Measurements from ENCODE around the gene CADM1. TPM values are rescaled to one million over a fixed set of nuclear protein-coding genes. Genes with fewer than 3 reads are reported as not detected.
A peak's percentile ranks its signal among the peaks of the same experiment; 100 is the strongest.

The CADM1 gene
- total and polyA plus RNA-seq, 2 donors (not counting 3 experiments of a cell fraction or from before 2014, with no cell fraction given): 0.52 to 2.6 TPM

DNA sequence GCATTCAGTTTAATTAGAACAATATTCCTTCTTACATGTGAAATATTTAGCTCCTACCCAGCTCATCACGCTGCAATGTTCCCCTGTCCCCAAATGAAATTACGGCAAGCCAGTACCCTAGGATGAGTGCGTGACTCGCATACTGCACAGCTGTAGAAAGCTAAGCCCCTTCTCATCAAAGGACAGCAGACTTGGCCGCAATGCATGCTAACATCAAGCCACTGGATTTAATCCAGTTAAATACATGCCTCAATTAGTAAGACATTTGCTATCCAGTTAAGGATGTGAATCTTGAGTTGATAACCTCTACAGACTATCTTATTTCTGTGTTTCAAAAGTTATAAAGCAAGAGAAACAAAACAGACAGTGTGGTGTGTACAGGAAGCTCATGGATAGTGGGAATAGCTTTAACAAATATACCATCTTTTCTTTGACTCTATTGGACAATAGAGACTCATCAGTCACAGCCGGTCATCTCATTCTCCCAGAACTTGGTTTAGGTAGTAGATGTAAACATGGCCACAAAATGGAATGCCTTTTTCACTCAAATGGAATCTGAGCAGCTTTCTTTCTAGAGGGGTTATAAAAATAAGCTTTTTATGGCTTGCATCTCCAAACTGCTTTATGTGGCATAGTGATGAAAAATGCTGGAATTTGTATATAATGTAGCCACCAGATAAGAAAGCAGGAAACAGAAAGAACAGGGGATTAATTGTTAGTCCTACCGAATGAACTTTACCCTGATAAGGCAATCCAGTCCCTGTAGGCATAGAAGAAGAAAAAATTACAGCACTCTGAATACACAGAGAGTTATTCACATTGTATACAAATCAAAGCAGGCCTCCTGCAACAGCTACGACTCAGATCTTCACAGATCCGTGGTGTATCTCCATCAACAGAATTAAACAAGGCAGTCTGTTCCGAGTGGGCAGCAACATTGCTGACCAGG is 224.1 kb downstream of the CADM1 start:
- dilution Hi-C loops (cut with MboI; ENCODE audit: extremely low pct_ligation_motif_present, low sequenced_read_pairs) (no loop called here), intact Hi-C loops (cut with micrococcal nuclease) (no loop called here)
- BruUV-seq (replicated peaks): no TSS peak
- no peak overlapping the region for H3K27ac ChIP-seq (ENCODE audit: insufficient read depth, low read depth, low read length)
- H3K79me2 ChIP-seq (ENCODE audit: control insufficient read depth, insufficient read depth, low read length): no peaks in the 10 kb centered on the region
- no peak overlapping the region for H3K4me2 ChIP-seq (ENCODE audit: insufficient read depth, low read length)
- H3K9me3 ChIP-seq (replicated peaks; ENCODE audit: control insufficient read depth, insufficient read depth, low read length): no peaks in the 10 kb centered on the region
- H4K20me1 ChIP-seq (replicated peaks; ENCODE audit: control insufficient read depth, extremely low read depth, insufficient read depth, low read length): no peaks in the 10 kb centered on the region
- H2AFZ ChIP-seq (ENCODE audit: low read depth, low read length): no peak overlapping the region
- no peaks in the 10 kb centered on the region for H3K4me1 ChIP-seq (ENCODE audit: control insufficient read depth, extremely low read depth, insufficient read depth, low read length)
- ChIA-PET CTCF (interaction anchor here (0.9 to 1.3 kb wide), 2 partner anchors 11 to 1234 kb away, joined by 3 read pairs; no protein-coding TSS in a partner anchor), POLR2A (no interaction called here)
- no peaks in the 10 kb centered on the region for H3K36me3 ChIP-seq (ENCODE audit: control insufficient read depth in 2 of 2, extremely low read depth in 1 of 2, insufficient read depth in 2 of 2, low read length in 2 of 2)
- no peak overlapping the region for H3K4me3 ChIP-seq (replicated peaks in 1 of 3; ENCODE audit: insufficient read depth in 1 of 3, low read depth in 1 of 3, low read length in 3 of 3)
- peak; percentile 17 for DNase-seq (ENCODE audit: low read depth, low spot score)
- no peak for FAIRE-seq
- H3K9me1 ChIP-seq (replicated peaks; ENCODE audit: control insufficient read depth, extremely low read depth, insufficient read depth, low read length): no peaks in the 10 kb centered on the region
- H3K9ac ChIP-seq (replicated peaks; ENCODE audit: extremely low read depth, insufficient read depth, low read length): no peak overlapping the region
- TF ChIP-seq FOS (IDR thresholded peaks at IDR 0.05; ENCODE audit: borderline replicate concordance, insufficient read depth, low read length) (no peak), EZH2 (IDR thresholded peaks at IDR 0.05; ENCODE audit: borderline replicate concordance, low read depth, low read length, severe bottlenecking) (no peak), MYC (IDR thresholded peaks at IDR 0.05; ENCODE audit: low read depth, low read length) (no peak), GATA2 (IDR thresholded peaks at IDR 0.05; ENCODE audit: insufficient read depth, insufficient read length, low read depth, low read length) (no peak), POLR2AphosphoS5 (IDR thresholded peaks at IDR 0.05; ENCODE audit: insufficient read depth, low read depth, low read length) (no peak)
- TF ChIP-seq, protein P1, sequence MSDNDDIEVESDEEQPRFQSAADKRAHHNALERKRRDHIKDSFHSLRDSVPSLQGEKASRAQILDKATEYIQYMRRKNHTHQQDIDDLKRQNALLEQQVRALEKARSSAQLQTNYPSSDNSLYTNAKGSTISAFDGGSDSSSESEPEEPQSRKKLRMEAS (IDR thresholded peaks at IDR 0.05; ENCODE audit: insufficient read depth, insufficient read length): no peak
- H3K27me3 ChIP-seq (ENCODE audit: control insufficient read depth in 2 of 2, insufficient read depth in 2 of 2, low read length in 2 of 2): peaks cover 0 to 2% of the 10 kb centered on the region in 2 experiments
